Measurements from ENCODE around the gene ARX.

ARX gene

GRCh38 chrX:25016361-25016671 lies 551 bp upstream of the ARX start:
- no peak for DNase-seq

- no peak for DNase-seq
Observed at GRCh38 chrX:25014366-25014838, 1.4 kb downstream of the ARX start.

- no peak for DNase-seq
Observed at GRCh38 chrX:25013632-25014365, 2.0 kb downstream of the ARX start.

GRCh38 chrX:25012793-25013631 lies 2.8 kb downstream of the ARX start:
- DNase-seq: no peak

- no peak for DNase-seq
Observed at GRCh38 chrX:25012433-25012735, 3.4 kb downstream of the ARX start.

DNA sequence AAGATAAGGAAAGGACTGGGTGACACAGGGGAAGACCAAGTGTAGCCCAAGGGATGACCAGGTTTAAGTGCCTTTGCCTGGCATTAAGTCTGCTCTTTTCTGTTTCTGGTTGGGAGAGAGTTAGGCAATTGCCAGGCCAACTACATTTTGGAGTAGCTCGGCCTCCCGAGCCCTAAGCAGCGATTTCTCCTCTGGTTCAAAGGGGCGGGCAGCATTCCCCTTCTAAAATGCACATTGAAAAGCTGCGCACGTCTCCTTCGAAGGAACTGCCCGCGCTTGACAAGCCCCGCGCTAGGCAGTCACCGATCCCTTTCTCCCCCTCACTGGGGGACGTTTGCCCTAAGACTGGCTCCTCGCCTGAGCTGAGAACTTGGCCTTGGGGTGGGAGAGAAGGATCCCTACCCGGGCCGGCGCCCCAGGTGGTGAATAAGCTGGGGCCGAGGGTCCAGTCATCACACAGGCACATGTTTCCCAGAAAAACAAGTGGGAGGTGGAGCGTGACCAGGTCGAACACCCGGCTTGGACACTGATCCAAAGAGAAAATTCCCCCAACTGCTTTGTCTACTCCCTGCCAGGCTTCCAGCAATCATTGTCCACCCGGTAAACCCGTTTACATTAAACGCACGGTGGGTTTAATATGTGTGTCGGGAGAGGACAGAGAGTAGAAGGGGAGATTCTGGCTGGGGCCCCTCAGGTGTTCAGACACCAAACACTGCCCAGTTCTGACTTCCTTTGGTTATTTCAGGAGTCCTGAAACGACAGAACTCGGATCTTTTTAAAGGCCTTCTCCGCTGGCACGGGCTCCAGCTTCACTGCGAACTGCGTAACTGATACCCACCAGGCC lies 4.0 kb downstream of the ARX start:
- no peak for DNase-seq

- DNase-seq: no peak
Observed at GRCh38 chrX:25010784-25011588, 4.8 kb downstream of the ARX start.

- DNase-seq: no peak
Observed at GRCh38 chrX:25009407-25009806, 6.4 kb downstream of the ARX start.

GRCh38 chrX:25007059-25008053 lies 8.4 kb downstream of the ARX start:
- no peak for DNase-seq

GRCh38 chrX:25006586-25007058 lies 9.1 kb downstream of the ARX start:
- no peak for DNase-seq

DNA sequence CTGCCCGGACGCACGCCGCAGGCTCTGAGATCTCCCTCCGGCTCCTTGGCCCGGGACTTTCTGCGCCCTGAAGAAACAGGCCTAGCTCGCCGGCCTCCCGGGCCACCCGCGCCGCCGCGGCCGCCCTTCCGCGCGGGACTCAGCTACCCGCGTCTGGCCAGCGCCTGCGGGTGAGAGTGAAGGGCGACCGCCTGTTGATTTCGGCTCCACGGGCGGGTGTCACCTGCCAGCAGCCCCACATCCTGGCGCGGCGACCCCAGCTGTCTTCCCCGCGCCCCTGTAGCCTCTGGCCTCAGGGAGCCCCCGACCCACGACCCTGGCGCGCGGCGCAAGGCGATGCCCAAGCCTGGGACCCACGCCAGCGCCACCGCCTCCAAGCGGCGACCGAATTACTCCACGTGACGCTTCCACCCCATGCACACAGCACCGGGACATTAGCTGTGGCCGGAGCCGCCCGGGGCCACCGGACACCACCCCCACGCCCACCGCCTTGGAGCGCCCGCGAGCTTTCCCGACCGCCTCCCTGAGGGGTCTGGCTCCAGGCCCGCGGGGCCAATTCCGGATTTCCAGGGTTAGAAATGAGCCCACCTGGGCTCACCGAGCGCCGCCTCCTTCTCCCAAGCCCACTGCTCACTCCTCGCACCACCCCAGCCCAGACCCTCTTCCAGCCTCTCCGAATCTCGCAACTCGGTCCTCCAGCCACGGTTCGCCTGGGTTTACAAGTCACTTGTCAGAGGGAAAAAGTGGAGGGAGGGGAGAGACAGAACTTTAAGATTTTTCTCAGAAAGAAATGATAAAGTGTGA lies 10.2 kb downstream of the ARX start:
- no peak for DNase-seq

DNA sequence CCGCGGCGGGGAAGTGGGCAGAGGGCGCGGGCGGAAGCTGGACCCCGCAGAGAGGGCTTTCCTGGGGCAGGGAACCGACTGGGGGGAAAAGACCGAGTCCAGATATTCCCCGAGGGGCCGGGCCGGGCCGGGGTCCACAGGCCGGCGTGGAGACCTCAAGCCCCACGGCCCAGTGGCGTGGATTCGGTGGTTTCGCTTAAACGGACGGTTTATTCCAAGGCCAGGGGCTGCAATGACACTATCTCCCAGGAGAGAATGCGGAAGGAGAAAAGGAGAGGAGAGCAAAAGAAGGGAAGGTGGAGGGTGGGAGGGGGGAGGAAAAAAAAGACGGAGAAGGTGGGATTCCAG lies 10.8 kb downstream of the ARX start:
- DNase-seq: no peak

- DNase-seq: no peak
Observed at GRCh38 chrX:25004485-25005032, 11.2 kb downstream of the ARX start.

DNA sequence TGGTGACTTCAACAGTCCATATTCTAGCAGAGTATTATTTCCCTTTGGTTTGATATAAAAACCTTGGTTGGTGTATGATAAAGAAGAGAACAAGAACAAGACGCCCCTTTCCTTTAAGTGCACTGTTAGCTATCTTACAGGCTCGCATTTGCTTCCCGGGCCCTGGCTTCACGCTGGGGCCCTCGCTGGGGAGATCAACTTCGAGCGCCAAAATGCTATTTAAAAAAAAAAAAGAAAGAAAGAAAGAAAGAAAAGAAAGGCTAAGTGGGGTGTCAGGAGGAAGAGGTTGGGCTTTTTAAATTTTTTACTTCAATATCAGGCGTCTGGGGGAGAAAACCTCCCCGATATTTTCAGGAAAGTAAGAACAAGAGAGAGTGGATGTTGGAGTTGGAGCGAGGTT lies 11.7 kb downstream of the ARX start:
- no peak for DNase-seq

DNA sequence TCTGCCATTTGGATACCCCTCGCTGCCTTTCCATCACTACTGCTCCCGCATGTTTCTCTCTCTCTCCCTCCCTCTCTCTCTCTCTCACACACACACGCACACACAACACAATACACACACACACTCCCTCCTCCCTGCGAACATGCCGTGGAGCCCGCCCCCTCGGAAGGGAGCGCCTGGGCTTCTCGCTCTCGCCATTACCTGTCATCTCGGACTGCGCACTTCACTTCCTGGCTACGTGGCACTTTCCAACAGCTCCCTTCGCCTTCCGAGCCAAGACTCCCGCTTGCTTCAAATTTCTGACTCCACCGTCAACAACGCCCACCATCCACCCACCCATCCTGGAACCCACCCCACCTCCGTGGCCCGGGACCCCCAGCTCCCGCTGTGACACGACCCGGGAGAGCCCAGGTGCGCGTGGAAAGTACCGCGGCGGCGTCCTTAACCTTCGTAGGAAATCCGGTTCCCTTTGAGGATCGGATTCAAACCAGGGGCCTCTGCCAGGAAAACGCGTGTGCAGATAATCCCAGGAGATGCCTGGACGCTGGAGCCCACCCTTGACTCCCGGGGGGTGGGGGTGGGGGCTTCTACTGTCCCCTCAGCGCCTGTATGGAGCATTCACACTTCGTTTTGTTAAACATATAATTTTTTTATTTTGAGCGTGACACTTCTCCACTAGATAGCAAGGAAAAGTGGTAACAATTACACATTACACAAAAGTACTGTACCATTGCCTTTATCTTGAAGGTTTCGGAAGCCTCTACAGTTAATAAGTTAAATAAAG lies 12.5 kb downstream of the ARX start:
- no peak for DNase-seq

- no peak for DNase-seq
Observed at GRCh38 chrX:25002661-25003020, 13.1 kb downstream of the ARX start.

GRCh38 chrX:25001808-25002660 lies 13.7 kb downstream of the ARX start:
- DNase-seq: no peak

DNA sequence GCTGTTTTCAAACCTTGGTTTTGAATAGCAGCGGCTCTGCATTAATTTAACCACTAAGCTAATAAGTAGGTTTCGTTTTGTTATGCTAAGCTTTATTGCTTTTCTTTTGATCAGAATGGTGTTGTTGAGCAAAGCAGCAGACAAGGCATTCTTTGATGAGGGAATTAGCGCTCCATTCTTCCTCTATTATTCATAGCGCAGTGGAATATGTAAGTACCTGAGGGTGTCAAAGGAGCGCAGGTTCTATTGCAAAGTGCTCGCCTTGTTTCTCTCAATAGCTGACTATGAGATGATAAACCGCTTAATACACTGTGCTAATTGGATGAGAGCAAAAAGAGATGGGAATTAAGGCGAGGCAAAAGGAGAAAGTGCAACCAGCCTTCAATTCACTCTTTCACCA lies 16.3 kb downstream of the ARX start:
- DNase-seq: no peak
